Lung microvascular endothelial cell (primary cell): Measurements from ENCODE around the gene RNF40. TPM values are rescaled to one million over a fixed set of nuclear protein-coding genes. Genes with fewer than 3 reads are reported as not detected.
A peak's percentile ranks its signal among the peaks of the same experiment; 100 is the strongest.

ENCODE experiments used
- DNase-seq, 2 donors: peaks; one replicate each; pipeline versions ENCODE4 v3.0.0 to v3.0.0-alpha.2; 2010; ENCODE audit warnings: low read depth in 2 of 2
- total RNA-seq: library from RNA; depleted of rRNA; stranded (reverse); fragments of >200 nt; gene quantifications from 2 replicates; pipeline ENCODE4 v1.2.1, GENCODE V29; 2014

The RNF40 gene
- 32.7 and 42.5 TPM in 2 replicates for total RNA-seq

GRCh38 chr16:30761928-30762902, at the start of gene RNF40, which contains the start of gene CFAP119:
Gene RNF40, plus strand, starts transcription at chr16:30762322. Its CDS starts 224 bp downstream, at chr16:30762546.
Gene CFAP119, minus strand, starts transcription at chr16:30762062. Its CDS starts 314 bp downstream, at chr16:30761748.
- peak; percentile 98 for DNase-seq

- peak in 1 of 2 donors; percentile 35 for DNase-seq
Observed at GRCh38 chr16:30715750-30716445, 46.2 kb upstream of the RNF40 start.

- DNase-seq: no peak
Observed at GRCh38 chr16:30720086-30720485, 42.0 kb upstream of the RNF40 start.

GRCh38 chr16:30720694-30721093, 41.4 kb upstream of the RNF40 start:
- DNase-seq: no peak

- no peak for DNase-seq
Observed at GRCh38 chr16:30721167-30721566, 41.0 kb upstream of the RNF40 start.

GRCh38 chr16:30721606-30722005, 40.5 kb upstream of the RNF40 start:
- no peak for DNase-seq

- DNase-seq: no peak
Observed at GRCh38 chr16:30722443-30722842, 39.7 kb upstream of the RNF40 start.

GRCh38 chr16:30722916-30723315, 39.2 kb upstream of the RNF40 start:
- DNase-seq: no peak

GRCh38 chr16:30723725-30724355, 38.3 kb upstream of the RNF40 start:
- no peak for DNase-seq

GRCh38 chr16:30724641-30725417, 37.3 kb upstream of the RNF40 start:
- DNase-seq: no peak

GRCh38 chr16:30725418-30725792, 36.7 kb upstream of the RNF40 start:
- no peak for DNase-seq

GRCh38 chr16:30728321-30728720, 33.8 kb upstream of the RNF40 start:
- no peak for DNase-seq

GRCh38 chr16:30728899-30729672, 33.0 kb upstream of the RNF40 start:
- DNase-seq: no peak

- no peak for DNase-seq
Observed at GRCh38 chr16:30731411-30731810, 30.7 kb upstream of the RNF40 start.

- no peak for DNase-seq
Observed at GRCh38 chr16:30736995-30737793, 24.9 kb upstream of the RNF40 start.

- DNase-seq: no peak
Observed at GRCh38 chr16:30737794-30738648, 24.1 kb upstream of the RNF40 start.

GRCh38 chr16:30738984-30739951, 22.9 kb upstream of the RNF40 start:
- DNase-seq: no peak
